NCI-H1436 treated with DMSO at 0.1 percent for 48 hours (cell line): ENCODE data around the gene PITHD1.
"Not testable (repeated sequence)": the region's sequence is repeated elsewhere in the genome, so short reads cannot be mapped to it uniquely, and the experiment has no call there.

Source experiments
- DNase-seq: peaks from one replicate; lab custom pipeline; 2025; lab: John Stamatoyannopoulos, UW

Gene PITHD1

GRCh38 chr1:23774174-23774880 is 3.9 kb upstream of the PITHD1 start:
- no peak for DNase-seq

GRCh38 chr1:23776217-23776616 is 2.0 kb upstream of the PITHD1 start:
- DNase-seq = no peak

- no peak for DNase-seq
These were observed 1.7 kb downstream of the PITHD1 start for GRCh38 chr1:23779826-23780371.

GRCh38 chr1:23783141-23783540 is 4.9 kb downstream of the PITHD1 start:
- not testable (repeated sequence) for DNase-seq

GRCh38 chr1:23784846-23785245 is 6.6 kb downstream of the PITHD1 start:
- no peak for DNase-seq

GRCh38 chr1:23787701-23788100 is 9.5 kb downstream of the PITHD1 start:
- DNase-seq = no peak

- DNase-seq = no peak
These were observed 10.5 kb downstream of the PITHD1 start for GRCh38 chr1:23788695-23789094.

GRCh38 chr1:23790696-23791515 is 12.7 kb downstream of the PITHD1 start, which contains the start of gene LYPLA2:
LYPLA2 (plus strand) TSS chr1:23791145; CDS start chr1:23792683, 1,538 bp downstream.
- no peak for DNase-seq

GRCh38 chr1:23791516-23792047 is 13.4 kb downstream of the PITHD1 start:
- no peak for DNase-seq

GRCh38 chr1:23792151-23792945 is 14.1 kb downstream of the PITHD1 start:
- no peak for DNase-seq

- no peak for DNase-seq
These were observed 15.0 kb downstream of the PITHD1 start for GRCh38 chr1:23793018-23793781.

GRCh38 chr1:23793861-23794731 is 15.9 kb downstream of the PITHD1 start:
- no peak for DNase-seq

GRCh38 chr1:23794732-23795182 is 16.5 kb downstream of the PITHD1 start:
- DNase-seq = not testable (repeated sequence)

- no peak for DNase-seq
These were observed 17.7 kb downstream of the PITHD1 start for GRCh38 chr1:23795676-23796465.

GRCh38 chr1:23796466-23797271 is 18.5 kb downstream of the PITHD1 start:
- no peak for DNase-seq

- no peak for DNase-seq
These were observed 19.5 kb downstream of the PITHD1 start for GRCh38 chr1:23797478-23798448.

GRCh38 chr1:23798662-23799142 is 20.5 kb downstream of the PITHD1 start:
- no peak for DNase-seq
